Thoracic aorta (tissue), 2 donors: Measurements from ENCODE around the gene CHRND. TPM values are rescaled to one million over a fixed set of nuclear protein-coding genes. Genes with fewer than 3 reads are reported as not detected.
"Not testable (repeated sequence)": the region's sequence is repeated elsewhere in the genome, so short reads cannot be mapped to it uniquely, and the experiment has no call there.

Experiments used
- ATAC-seq: fragments of 150-250 bp; one replicate; pipeline ENCODE4 v1.8.0; 2017; ENCODE audit warnings: low read depth; ENCODE audit not compliant: insufficient number of reproducible peaks, low FRiP score
- DNase-seq: peaks from one replicate; pipeline ENCODE4 v3.0.0-alpha.2; 2020; ENCODE audit warnings: low spot score
- H3K27ac ChIP-seq, 2 donors: fragments of 200-600 bp; sonication (generic); 1 replicate in 1 of 2; 2 replicates in 1 of 2; pipeline ENCODE4 v1.5.1; 2016; ENCODE audit warnings: mild to moderate bottlenecking in 2 of 2, moderate library complexity in 2 of 2
- H3K27me3 ChIP-seq: fragments of 200-600 bp; sonication (generic); replicated peaks from 2 replicates; pipeline ENCODE4 v1.6.0; 2016; ENCODE audit warnings: mild to moderate bottlenecking; ENCODE audit not compliant: insufficient read depth
- H3K36me3 ChIP-seq: fragments of 200-600 bp; sonication (generic); one replicate; pipeline ENCODE4 v1.5.1; 2016
- H3K4me1 ChIP-seq, 2 donors: fragments of 200-600 bp; sonication (generic); 1 replicate in 1 of 2; 2 replicates in 1 of 2; pipeline versions ENCODE4 v1.5.1 to v1.6.0; 2016; ENCODE audit warnings: low read depth in 2 of 2, mild to moderate bottlenecking in 1 of 2; ENCODE audit not compliant: control insufficient read depth in 1 of 2
- H3K4me3 ChIP-seq: fragments of 200-600 bp; sonication (generic); 2 replicates; pipeline ENCODE4 v1.5.1; 2016; ENCODE audit warnings: mild to moderate bottlenecking
- H3K9me3 ChIP-seq: fragments of 200-600 bp; sonication (generic); 2 replicates; pipeline ENCODE4 v1.5.1; 2016
- CTCF ChIP-seq: fragments of 200-600 bp; sonication (generic); IDR thresholded peaks from one replicate; pipeline ENCODE4 v1.5.1; 2019; ENCODE audit warnings: antibody characterized with exemption
- total RNA-seq, 2 donors: library from RNA; depleted of rRNA; stranded (reverse); fragments of >200 nt; gene quantifications; one replicate each; pipeline versions ENCODE4 v1.1.0 to v1.2.3, GENCODE V29; 2016

The CHRND gene
- total RNA-seq, 2 donors from 2014 or later, result not detected

- no peak for TF ChIP-seq CTCF
- ATAC-seq, result no peak
- peaks cover 72% of the 10 kb centered on the region for H3K36me3 ChIP-seq
Measured at GRCh38 chr2:232569541-232569940, 43.6 kb downstream of the CHRND start.

GRCh38 chr2:232570481-232570880 lies 44.5 kb downstream of the CHRND start:
- H3K4me3 ChIP-seq, H3K4me1 ChIP-seq, H3K27ac ChIP-seq, H3K9me3 ChIP-seq, H3K27me3 ChIP-seq, DNase-seq, ATAC-seq: not testable (repeated sequence)
- peaks cover 64% of the 10 kb centered on the region for H3K36me3 ChIP-seq

More at GRCh38 chr2:232569541-232569940, 43.6 kb downstream of the CHRND start:
- Histone ChIP-seq H3K4me1 (no peaks in the 10 kb centered on the region), H3K4me3 (no peak overlapping the region), H3K27me3 (no peaks in the 10 kb centered on the region), H3K27ac (no peak overlapping the region), H3K9me3 (no peaks in the 10 kb centered on the region)
- DNase-seq, result no peak

GRCh38 chr2:232571026-232571474 lies 45.1 kb downstream of the CHRND start:
- DNase-seq (no peak), ATAC-seq (no peak)
- peaks cover 59% of the 10 kb centered on the region for H3K36me3 ChIP-seq
- no peaks in the 10 kb centered on the region for H3K9me3 ChIP-seq
- TF ChIP-seq CTCF, result no peak
- no peak overlapping the region for H3K4me3 ChIP-seq
- no peak overlapping the region for H3K27ac ChIP-seq
- H3K27me3 ChIP-seq, result no peaks in the 10 kb centered on the region
- H3K4me1 ChIP-seq, result no peaks in the 10 kb centered on the region

GRCh38 chr2:232573042-232573441 lies 47.1 kb downstream of the CHRND start:
- TF ChIP-seq CTCF, result no peak
- no peak overlapping the region for H3K4me3 ChIP-seq
- no peak overlapping the region for H3K27ac ChIP-seq
- H3K9me3 ChIP-seq, result no peaks in the 10 kb centered on the region
- H3K36me3 ChIP-seq, result peaks cover 48% of the 10 kb centered on the region
- no peaks in the 10 kb centered on the region for H3K4me1 ChIP-seq
- ATAC-seq, result no peak
- DNase-seq, result no peak
- no peaks in the 10 kb centered on the region for H3K27me3 ChIP-seq

GRCh38 chr2:232573771-232574435 lies 47.9 kb downstream of the CHRND start:
- TF ChIP-seq CTCF, result no peak
- H3K27ac ChIP-seq, result no peak overlapping the region
- H3K36me3 ChIP-seq, result peaks cover 42% of the 10 kb centered on the region

More at GRCh38 chr2:232573771-232574435, 47.9 kb downstream of the CHRND start:
- DNase-seq (no peak), ATAC-seq (no peak)
- Histone ChIP-seq H3K4me3 (no peak overlapping the region), H3K9me3 (no peaks in the 10 kb centered on the region), H3K27me3 (no peaks in the 10 kb centered on the region), H3K4me1 (no peaks in the 10 kb centered on the region)
